Peyer's patch (tissue), 4 donors: ENCODE measurements around the gene GCFC2.

ENCODE experiments used
- POLR2A ChIP-seq, 2 donors: fragments of 450-650 bp; IDR thresholded peaks; one replicate each; pipeline ENCODE4 v1.5.1; 2017; ENCODE audit warnings: antibody characterized with exemption in 2 of 2, mild to moderate bottlenecking in 2 of 2, moderate library complexity in 2 of 2
- TF ChIP-seq, protein P1 (sequence below), 6 experiments: fragments of 450-650 bp in 4 of 6; fragments of 200-600 bp in 2 of 6; sonication (generic) in 1 of 6; IDR thresholded peaks; one replicate each; pipeline ENCODE4 v1.5.1; 2017 to 2019; ENCODE audit warnings: antibody characterized with exemption in 6 of 6, mild to moderate bottlenecking in 3 of 6, moderate library complexity in 1 of 6

DNA sequence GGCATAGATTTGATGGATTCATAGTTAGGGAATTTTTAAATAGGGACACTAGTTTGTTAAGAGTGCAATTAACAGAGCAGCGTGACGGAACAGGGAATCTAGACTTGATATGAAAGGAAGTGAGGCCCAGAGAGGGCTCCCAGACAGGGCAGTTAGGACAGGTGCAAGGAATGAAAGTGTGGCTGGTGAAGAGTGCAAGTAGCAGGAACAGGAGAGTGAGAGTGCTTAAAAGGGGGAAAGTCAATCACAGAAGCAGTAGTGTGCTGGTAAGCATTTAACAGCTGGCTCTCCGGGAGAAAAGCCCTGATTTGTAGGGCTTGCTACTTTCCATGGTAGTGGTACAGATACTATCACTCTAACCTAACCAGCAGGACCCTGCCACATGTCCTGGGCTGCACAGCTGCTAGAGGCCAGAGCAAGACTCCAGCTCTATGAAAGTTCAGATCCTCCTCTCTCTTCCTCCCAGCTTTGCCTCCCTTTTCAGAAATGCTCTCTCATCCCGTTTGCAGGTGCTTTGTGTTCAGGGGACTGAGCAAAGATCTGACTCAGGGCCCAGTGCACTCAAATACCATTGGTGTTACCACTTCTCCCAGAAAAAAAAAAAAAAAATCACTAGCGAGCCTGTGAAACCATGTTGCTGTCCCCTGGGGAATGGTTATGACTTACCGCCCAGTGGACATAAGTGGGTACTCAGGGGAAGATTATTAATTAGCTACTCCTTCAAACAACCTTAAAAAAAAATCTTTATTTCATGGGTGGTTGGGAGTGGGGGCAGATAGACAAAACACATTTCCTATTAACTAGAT lies 18.1 kb upstream of the GCFC2 start:
- no peak for TF ChIP-seq POLR2A (IDR thresholded peaks at IDR 0.05)
- TF ChIP-seq, protein P1, sequence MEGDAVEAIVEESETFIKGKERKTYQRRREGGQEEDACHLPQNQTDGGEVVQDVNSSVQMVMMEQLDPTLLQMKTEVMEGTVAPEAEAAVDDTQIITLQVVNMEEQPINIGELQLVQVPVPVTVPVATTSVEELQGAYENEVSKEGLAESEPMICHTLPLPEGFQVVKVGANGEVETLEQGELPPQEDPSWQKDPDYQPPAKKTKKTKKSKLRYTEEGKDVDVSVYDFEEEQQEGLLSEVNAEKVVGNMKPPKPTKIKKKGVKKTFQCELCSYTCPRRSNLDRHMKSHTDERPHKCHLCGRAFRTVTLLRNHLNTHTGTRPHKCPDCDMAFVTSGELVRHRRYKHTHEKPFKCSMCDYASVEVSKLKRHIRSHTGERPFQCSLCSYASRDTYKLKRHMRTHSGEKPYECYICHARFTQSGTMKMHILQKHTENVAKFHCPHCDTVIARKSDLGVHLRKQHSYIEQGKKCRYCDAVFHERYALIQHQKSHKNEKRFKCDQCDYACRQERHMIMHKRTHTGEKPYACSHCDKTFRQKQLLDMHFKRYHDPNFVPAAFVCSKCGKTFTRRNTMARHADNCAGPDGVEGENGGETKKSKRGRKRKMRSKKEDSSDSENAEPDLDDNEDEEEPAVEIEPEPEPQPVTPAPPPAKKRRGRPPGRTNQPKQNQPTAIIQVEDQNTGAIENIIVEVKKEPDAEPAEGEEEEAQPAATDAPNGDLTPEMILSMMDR (IDR thresholded peaks at IDR 0.05), result no peak
